ENCODE results near the gene ARHGEF17. TPM values are rescaled to one million over a fixed set of nuclear protein-coding genes. Genes with fewer than 3 reads are reported as not detected.
A peak's percentile ranks its signal among the peaks of the same experiment; 100 is the strongest.

Gene ARHGEF17
- total and polyA plus RNA-seq, 5 donors from 2014 or later: 0.47 TPM; not detected in 4

DNA sequence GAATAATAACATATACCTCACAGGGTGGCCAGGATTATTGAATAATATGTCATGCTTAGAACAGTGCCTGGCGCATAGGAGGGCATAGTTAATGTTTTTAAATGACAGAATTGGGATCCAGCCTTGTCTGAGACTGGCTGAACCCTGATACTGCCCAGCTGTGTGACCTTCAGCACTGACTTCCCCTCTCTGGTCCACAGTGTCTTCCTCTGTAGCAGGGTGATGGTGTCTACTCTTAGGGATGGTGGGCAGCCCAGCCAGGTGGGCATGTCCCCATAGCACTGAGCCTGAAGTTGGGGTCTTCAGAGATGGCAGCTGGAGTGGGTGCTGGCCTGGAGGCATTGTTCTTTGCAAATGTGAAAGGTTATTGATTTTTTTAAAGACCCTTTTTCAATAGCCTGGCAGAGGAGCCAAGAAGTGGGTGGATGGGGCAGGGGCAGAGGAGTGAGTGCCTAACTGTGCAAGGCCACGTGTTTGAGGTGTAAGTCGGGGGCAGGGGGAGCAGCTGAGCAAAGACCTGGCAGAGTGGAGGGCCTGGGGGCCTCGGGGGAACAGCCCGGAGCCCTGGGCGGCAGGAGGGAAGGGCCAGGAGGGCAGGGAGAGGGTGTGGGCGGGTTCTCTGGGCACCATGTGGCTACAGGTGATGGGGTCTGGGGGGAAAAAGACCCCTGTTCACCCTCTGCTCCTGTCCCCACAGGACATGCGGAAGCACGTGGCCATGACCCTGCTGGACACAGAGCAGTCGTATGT is 38.3 kb downstream of the ARHGEF17 start:
- H3K4me1 ChIP-seq (ENCODE audit: control insufficient read depth, insufficient read depth, low read length, poor library complexity, severe bottlenecking): no peaks in the 10 kb centered on the region
- no peak overlapping the region for H3K4me3 Mint-ChIP-seq
- DNase-seq (no peak), ATAC-seq (ENCODE audit: low read depth in 2 of 2) (no peak)
- H3K36me3 ChIP-seq (ENCODE audit: control insufficient read depth, insufficient read depth, low read length): no peaks in the 10 kb centered on the region
- H3K27me3 Mint-ChIP-seq: peaks cover 13% of the 10 kb centered on the region
- no peak overlapping the region for H3K27ac Mint-ChIP-seq
- peaks cover 0 to 8% (median 5%) of the 10 kb centered on the region in 4 donors for H3K4me1 Mint-ChIP-seq
- H3K9me3 Mint-ChIP-seq: peaks cover 0 to 2% (median 0%) of the 10 kb centered on the region in 7 donors
- H3K27ac ChIP-seq (ENCODE audit: insufficient read depth, low read length, poor library complexity, severe bottlenecking): no peak overlapping the region
- H3K9me3 ChIP-seq (ENCODE audit: control insufficient read depth in 2 of 2, low read length in 2 of 2): no peaks in the 10 kb centered on the region
- no peaks in the 10 kb centered on the region for H3K36me3 Mint-ChIP-seq
- no peak overlapping the region for H3K4me3 ChIP-seq (ENCODE audit: low read depth, low read length)
- no peaks in the 10 kb centered on the region for H3K27me3 ChIP-seq (ENCODE audit: control insufficient read depth, insufficient read depth, low read length)

DNA sequence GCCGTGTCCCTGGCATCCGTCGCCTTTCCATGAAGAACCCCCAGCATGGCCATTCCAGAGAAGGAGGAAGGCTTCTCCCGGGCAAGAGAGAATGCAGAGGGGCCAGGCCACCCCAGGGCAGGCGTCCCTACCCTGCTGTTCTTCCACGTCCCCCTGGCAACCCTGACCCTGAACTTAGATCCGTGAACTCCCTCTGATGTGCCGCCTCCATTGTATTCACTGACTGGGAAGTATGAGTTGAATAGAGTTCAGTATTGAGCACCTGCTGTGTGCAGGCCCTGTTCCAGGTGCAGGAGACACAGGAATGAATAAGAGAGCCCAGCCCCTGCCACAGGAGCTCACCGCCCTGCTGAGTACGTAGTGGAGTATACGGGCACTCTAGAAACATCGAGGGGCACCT is 39.0 kb downstream of the ARHGEF17 start:
- H3K27ac ChIP-seq (ENCODE audit: insufficient read depth, low read length, poor library complexity, severe bottlenecking): no peak overlapping the region
- Mint-ChIP-seq H3K27ac (no peak overlapping the region), H3K9me3 (no peaks in the 10 kb centered on the region), H3K4me3 (no peak overlapping the region), H3K27me3 (peaks cover 13% of the 10 kb centered on the region), H3K4me1 (peaks cover 0 to 9% (median 5%) of the 10 kb centered on the region in 4 donors), H3K36me3 (no peaks in the 10 kb centered on the region)
- ATAC-seq (ENCODE audit: low read depth in 2 of 2): no peak
- H3K36me3 ChIP-seq (ENCODE audit: control insufficient read depth, insufficient read depth, low read length): no peaks in the 10 kb centered on the region
- H3K4me3 ChIP-seq (ENCODE audit: low read depth, low read length): no peak overlapping the region
- no peak for DNase-seq
- H3K9me3 ChIP-seq (ENCODE audit: control insufficient read depth in 2 of 2, low read length in 2 of 2): no peaks in the 10 kb centered on the region
- no peaks in the 10 kb centered on the region for H3K27me3 ChIP-seq (ENCODE audit: control insufficient read depth, insufficient read depth, low read length)
- no peaks in the 10 kb centered on the region for H3K4me1 ChIP-seq (ENCODE audit: control insufficient read depth, insufficient read depth, low read length, poor library complexity, severe bottlenecking)

DNA sequence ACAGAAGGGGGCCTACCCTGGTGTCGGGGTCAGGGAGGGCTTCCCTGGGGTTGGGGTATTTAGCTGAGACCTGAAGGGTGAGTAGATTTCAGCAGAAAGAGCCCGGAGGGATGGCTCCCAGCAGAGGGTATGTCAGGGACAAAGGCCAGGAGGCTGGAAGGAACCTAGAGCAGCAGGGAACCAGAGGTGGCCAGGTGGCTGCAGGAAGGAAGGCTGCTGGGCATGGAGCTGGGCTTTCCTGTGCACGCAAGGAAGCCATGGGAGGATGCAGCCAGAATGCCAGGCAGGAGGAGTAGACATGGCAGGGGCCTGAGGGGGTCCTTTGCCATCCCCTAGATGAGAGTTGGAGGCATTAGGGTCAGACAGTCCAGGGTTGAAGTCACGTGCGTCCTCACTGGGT is 40.8 kb downstream of the ARHGEF17 start:
- Histone ChIP-seq H3K9me3 (ENCODE audit: control insufficient read depth in 2 of 2, low read length in 2 of 2) (no peaks in the 10 kb centered on the region), H3K4me3 (ENCODE audit: low read depth, low read length) (no peak overlapping the region), H3K36me3 (ENCODE audit: control insufficient read depth, insufficient read depth, low read length) (no peaks in the 10 kb centered on the region), H3K27ac (ENCODE audit: insufficient read depth, low read length, poor library complexity, severe bottlenecking) (no peak overlapping the region), H3K27me3 (ENCODE audit: control insufficient read depth, insufficient read depth, low read length) (no peaks in the 10 kb centered on the region), H3K4me1 (ENCODE audit: control insufficient read depth, insufficient read depth, low read length, poor library complexity, severe bottlenecking) (no peaks in the 10 kb centered on the region)
- Mint-ChIP-seq H3K4me1 (peaks cover 0 to 11% (median 7%) of the 10 kb centered on the region in 4 donors), H3K27me3 (peaks cover 13% of the 10 kb centered on the region), H3K36me3 (no peaks in the 10 kb centered on the region), H3K9me3 (no peaks in the 10 kb centered on the region), H3K4me3 (no peak overlapping the region), H3K27ac (no peak overlapping the region)
- ATAC-seq (ENCODE audit: low read depth in 2 of 2): no peak
- no peak for DNase-seq

DNA sequence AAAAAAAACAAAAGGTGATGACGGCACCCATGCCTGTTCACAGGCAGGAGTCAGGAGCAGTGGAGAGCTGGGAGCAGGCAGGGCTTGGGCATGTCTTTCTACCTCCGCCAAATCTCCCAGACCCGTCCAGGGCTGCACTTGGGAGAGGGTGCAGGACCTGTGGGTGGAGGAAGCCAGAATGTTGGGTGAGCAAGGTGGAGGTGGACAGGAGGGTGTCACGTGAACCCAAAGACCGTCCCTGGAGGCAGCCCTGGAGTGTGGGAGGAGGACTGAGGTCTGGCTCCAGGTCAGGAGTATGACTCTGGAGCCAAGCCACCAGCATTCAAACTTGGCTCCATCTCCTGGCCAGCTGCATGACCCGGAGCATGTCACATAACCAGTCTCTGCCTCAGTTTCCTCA is 41.6 kb downstream of the ARHGEF17 start:
- Histone ChIP-seq H3K27ac (ENCODE audit: insufficient read depth, low read length, poor library complexity, severe bottlenecking) (no peak overlapping the region), H3K9me3 (ENCODE audit: control insufficient read depth in 2 of 2, low read length in 2 of 2) (no peaks in the 10 kb centered on the region), H3K4me3 (ENCODE audit: low read depth, low read length) (no peak overlapping the region), H3K27me3 (ENCODE audit: control insufficient read depth, insufficient read depth, low read length) (no peaks in the 10 kb centered on the region), H3K36me3 (ENCODE audit: control insufficient read depth, insufficient read depth, low read length) (no peaks in the 10 kb centered on the region), H3K4me1 (ENCODE audit: control insufficient read depth, insufficient read depth, low read length, poor library complexity, severe bottlenecking) (no peaks in the 10 kb centered on the region)
- DNase-seq (no peak), ATAC-seq (ENCODE audit: low read depth in 2 of 2) (no peak)
- Mint-ChIP-seq H3K4me3 (no peak overlapping the region), H3K36me3 (no peaks in the 10 kb centered on the region), H3K27me3 (peaks cover 13% of the 10 kb centered on the region), H3K4me1 (peaks cover 0 to 11% (median 7%) of the 10 kb centered on the region in 4 donors), H3K27ac (no peak overlapping the region), H3K9me3 (no peaks in the 10 kb centered on the region)

- Mint-ChIP-seq H3K27me3 (peaks cover 9% of the 10 kb centered on the region), H3K27ac (peak overlapping the region in 2 of 3 donors; percentile 9 to 70)
Measured at GRCh38 chr11:73350908-73351636, 43.0 kb downstream of the ARHGEF17 start.

GRCh38 chr11:73353422-73353821 is 45.3 kb downstream of the ARHGEF17 start:
- Mint-ChIP-seq H3K27me3 (peaks cover 4% of the 10 kb centered on the region), H3K4me1 (peaks cover 0 to 11% (median 7%) of the 10 kb centered on the region in 4 donors), H3K36me3 (no peaks in the 10 kb centered on the region), H3K27ac (peak overlapping the region in 1 of 3 donors; percentile 55), H3K4me3 (no peak overlapping the region), H3K9me3 (no peaks in the 10 kb centered on the region)
- Histone ChIP-seq H3K36me3 (ENCODE audit: control insufficient read depth, insufficient read depth, low read length) (no peaks in the 10 kb centered on the region), H3K27me3 (ENCODE audit: control insufficient read depth, insufficient read depth, low read length) (no peaks in the 10 kb centered on the region), H3K4me1 (ENCODE audit: control insufficient read depth, insufficient read depth, low read length, poor library complexity, severe bottlenecking) (no peaks in the 10 kb centered on the region), H3K27ac (ENCODE audit: insufficient read depth, low read length, poor library complexity, severe bottlenecking) (no peak overlapping the region), H3K9me3 (ENCODE audit: control insufficient read depth in 2 of 2, low read length in 2 of 2) (no peaks in the 10 kb centered on the region), H3K4me3 (ENCODE audit: low read depth, low read length) (no peak overlapping the region)
- no peak for DNase-seq
- ATAC-seq (ENCODE audit: low read depth in 2 of 2): no peak

More at GRCh38 chr11:73350908-73351636, 43.0 kb downstream of the ARHGEF17 start:
- Histone ChIP-seq H3K4me1 (ENCODE audit: control insufficient read depth, insufficient read depth, low read length, poor library complexity, severe bottlenecking) (no peaks in the 10 kb centered on the region), H3K4me3 (ENCODE audit: low read depth, low read length) (no peak overlapping the region), H3K9me3 (ENCODE audit: control insufficient read depth in 2 of 2, low read length in 2 of 2) (no peaks in the 10 kb centered on the region), H3K27me3 (ENCODE audit: control insufficient read depth, insufficient read depth, low read length) (no peaks in the 10 kb centered on the region), H3K27ac (ENCODE audit: insufficient read depth, low read length, poor library complexity, severe bottlenecking) (no peak overlapping the region), H3K36me3 (ENCODE audit: control insufficient read depth, insufficient read depth, low read length) (no peaks in the 10 kb centered on the region)
- DNase-seq (peak; percentile 36 to 78 (median 77)), ATAC-seq (ENCODE audit: low read depth in 2 of 2) (peak; percentile 74 to 82)
- no peak overlapping the region for H3K4me3 Mint-ChIP-seq
- peaks cover 0 to 11% (median 7%) of the 10 kb centered on the region in 4 donors for H3K4me1 Mint-ChIP-seq
- no peaks in the 10 kb centered on the region for H3K9me3 Mint-ChIP-seq
- no peaks in the 10 kb centered on the region for H3K36me3 Mint-ChIP-seq

GRCh38 chr11:73355109-73355508 is 47.0 kb downstream of the ARHGEF17 start:
- no peaks in the 10 kb centered on the region for H3K4me1 ChIP-seq (ENCODE audit: control insufficient read depth, insufficient read depth, low read length, poor library complexity, severe bottlenecking)
- no peaks in the 10 kb centered on the region for H3K36me3 ChIP-seq (ENCODE audit: control insufficient read depth, insufficient read depth, low read length)
- Mint-ChIP-seq H3K4me1 (peaks cover 0 to 11% (median 7%) of the 10 kb centered on the region in 4 donors), H3K9me3 (no peaks in the 10 kb centered on the region), H3K36me3 (no peaks in the 10 kb centered on the region), H3K4me3 (no peak overlapping the region), H3K27ac (peak overlapping the region in 2 of 3 donors; percentile 9 to 84), H3K27me3 (peaks cover 4% of the 10 kb centered on the region)
- no peaks in the 10 kb centered on the region for H3K27me3 ChIP-seq (ENCODE audit: control insufficient read depth, insufficient read depth, low read length)
- DNase-seq (no peak), ATAC-seq (ENCODE audit: low read depth in 2 of 2) (no peak)
- no peak overlapping the region for H3K4me3 ChIP-seq (ENCODE audit: low read depth, low read length)
- H3K27ac ChIP-seq (ENCODE audit: insufficient read depth, low read length, poor library complexity, severe bottlenecking): no peak overlapping the region
- H3K9me3 ChIP-seq (ENCODE audit: control insufficient read depth in 2 of 2, low read length in 2 of 2): no peaks in the 10 kb centered on the region
